Peyer's patch (tissue), 4 donors: ENCODE data around the gene KSR2.

Experiments used
- POLR2A ChIP-seq, 2 donors: fragments of 450-650 bp; IDR thresholded peaks; one replicate each; pipeline ENCODE4 v1.5.1; 2017; ENCODE audit warnings: antibody characterized with exemption in 2 of 2, mild to moderate bottlenecking in 2 of 2, moderate library complexity in 2 of 2
- TF ChIP-seq, protein P1 (sequence below), 6 experiments: fragments of 450-650 bp in 4 of 6; fragments of 200-600 bp in 2 of 6; sonication (generic) in 1 of 6; IDR thresholded peaks; one replicate each; pipeline ENCODE4 v1.5.1; 2017 to 2019; ENCODE audit warnings: antibody characterized with exemption in 6 of 6, mild to moderate bottlenecking in 3 of 6, moderate library complexity in 1 of 6

DNA sequence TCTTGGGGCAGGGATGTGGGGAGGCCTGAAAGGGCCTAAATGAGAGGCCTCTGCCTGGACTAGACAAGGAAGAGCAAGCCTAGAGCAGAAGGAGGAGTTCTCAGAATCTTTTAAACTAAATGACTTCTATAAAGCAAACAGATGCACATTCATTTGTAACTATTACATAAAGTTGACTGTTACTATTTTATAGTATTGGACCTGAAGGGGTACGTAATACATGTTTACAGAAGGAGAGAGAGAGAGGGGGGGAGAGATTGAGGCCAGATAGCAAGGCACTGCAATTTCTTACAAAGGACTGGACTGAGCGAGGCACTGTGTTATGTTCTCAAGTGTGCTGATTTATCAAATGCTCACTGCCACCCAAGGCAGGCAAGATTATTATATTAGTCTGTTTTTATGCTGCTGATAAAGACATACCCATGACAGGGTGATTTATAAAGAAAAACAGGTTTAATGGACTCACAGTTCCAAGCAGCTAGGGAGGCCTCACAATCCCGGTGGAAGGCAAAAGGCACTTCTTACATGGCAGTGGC is 391.6 kb downstream of the KSR2 start:
- TF ChIP-seq, protein P1, sequence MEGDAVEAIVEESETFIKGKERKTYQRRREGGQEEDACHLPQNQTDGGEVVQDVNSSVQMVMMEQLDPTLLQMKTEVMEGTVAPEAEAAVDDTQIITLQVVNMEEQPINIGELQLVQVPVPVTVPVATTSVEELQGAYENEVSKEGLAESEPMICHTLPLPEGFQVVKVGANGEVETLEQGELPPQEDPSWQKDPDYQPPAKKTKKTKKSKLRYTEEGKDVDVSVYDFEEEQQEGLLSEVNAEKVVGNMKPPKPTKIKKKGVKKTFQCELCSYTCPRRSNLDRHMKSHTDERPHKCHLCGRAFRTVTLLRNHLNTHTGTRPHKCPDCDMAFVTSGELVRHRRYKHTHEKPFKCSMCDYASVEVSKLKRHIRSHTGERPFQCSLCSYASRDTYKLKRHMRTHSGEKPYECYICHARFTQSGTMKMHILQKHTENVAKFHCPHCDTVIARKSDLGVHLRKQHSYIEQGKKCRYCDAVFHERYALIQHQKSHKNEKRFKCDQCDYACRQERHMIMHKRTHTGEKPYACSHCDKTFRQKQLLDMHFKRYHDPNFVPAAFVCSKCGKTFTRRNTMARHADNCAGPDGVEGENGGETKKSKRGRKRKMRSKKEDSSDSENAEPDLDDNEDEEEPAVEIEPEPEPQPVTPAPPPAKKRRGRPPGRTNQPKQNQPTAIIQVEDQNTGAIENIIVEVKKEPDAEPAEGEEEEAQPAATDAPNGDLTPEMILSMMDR (IDR thresholded peaks at IDR 0.05), result no peak
- no peak for TF ChIP-seq POLR2A (IDR thresholded peaks at IDR 0.05)
